SK-N-SH (cell line): ENCODE measurements around the gene APBB2. TPM values are rescaled to one million over a fixed set of nuclear protein-coding genes. Genes with fewer than 3 reads are reported as not detected.

ENCODE experiments used
- CTCF ChIA-PET: fragments of 300-600, 350-600 bp; formaldehyde crosslinking; extraction: SDS; loops from one replicate; lab custom pipeline; 2021; lab: Yijun Ruan, JAX
- POLR2A ChIA-PET: fragments of 350-600 bp; sonication (Branson Sonifier 250); formaldehyde crosslinking; extraction: SDS; loops from one replicate; lab custom pipeline; 2020; ENCODE audit warnings: antibody characterized with exemption, inconsistent platforms; lab: Yijun Ruan, JAX
- DNase-seq: peaks from one replicate; pipeline ENCODE4 v3.0.0; 2012
- H2AFZ ChIP-seq: fragments of 200-600 bp; sonication (generic); 2 replicates; pipeline ENCODE4 v1.8.1; 2016; ENCODE audit warnings: antibody characterized with exemption, mild to moderate bottlenecking, low read depth
- H3F3A ChIP-seq: fragments of 200-600 bp; sonication (generic); replicated peaks from 2 replicates; pipeline ENCODE3; 2016; ENCODE audit warnings: antibody characterized with exemption, mild to moderate bottlenecking; ENCODE audit not compliant: insufficient read depth
- H3K27ac ChIP-seq, 2 experiments: fragments of 200-500 bp in 1 of 2; fragments of 200-600 bp in 1 of 2; sonication (Bioruptor generic) in 1 of 2; sonication (generic), shearing (Covaris generic) in 1 of 2; 2 replicates each; pipeline versions ENCODE4 v1.5.1 to v1.6.1; 2014 to 2016; ENCODE audit warnings: low read depth in 2 of 2, inconsistent platforms in 1 of 2, low read length in 1 of 2, mild to moderate bottlenecking in 1 of 2, mixed read lengths in 1 of 2
- H3K27me3 ChIP-seq: fragments of 200-600 bp; sonication (generic), shearing (Covaris generic); 2 replicates; pipeline ENCODE4 v1.6.1; 2016; ENCODE audit warnings: mixed run types; ENCODE audit not compliant: insufficient read depth
- H3K36me3 ChIP-seq, 2 experiments: fragments of 200-500 bp in 1 of 2; fragments of 200-600 bp in 1 of 2; sonication (Bioruptor generic) in 1 of 2; sonication (generic) in 1 of 2; replicated peaks in 1 of 2; 2 replicates each; pipeline versions ENCODE3 to v1.5.1; 2014 to 2016; ENCODE audit warnings: low read length in 1 of 2, mild to moderate bottlenecking in 1 of 2; ENCODE audit not compliant: insufficient read depth in 2 of 2, control insufficient read depth in 1 of 2
- H3K4me1 ChIP-seq, 2 experiments: fragments of 200-500 bp in 1 of 2; fragments of 200-600 bp in 1 of 2; sonication (Bioruptor generic) in 1 of 2; sonication (generic), shearing (Covaris generic) in 1 of 2; 2 replicates each; pipeline versions ENCODE4 v1.5.1 to v1.6.1; 2014 to 2016; ENCODE audit warnings: low read depth in 1 of 2, low read length in 1 of 2, mixed run types in 1 of 2; ENCODE audit not compliant: insufficient read depth in 2 of 2, control insufficient read depth in 1 of 2
- H3K4me2 ChIP-seq: fragments of 200-600 bp; sonication (generic), shearing (Covaris generic); 2 replicates; pipeline ENCODE4 v1.6.1; 2017; ENCODE audit warnings: mixed run types
- H3K4me3 ChIP-seq, 2 experiments: fragments of 200-500 bp in 1 of 2; fragments of 200-600 bp in 1 of 2; sonication (Bioruptor generic) in 1 of 2; sonication (generic), shearing (Covaris generic) in 1 of 2; 2 replicates each; pipeline versions ENCODE4 v1.5.1 to v1.8.1; 2014 to 2016; ENCODE audit warnings: low read depth in 2 of 2, inconsistent platforms in 1 of 2, low read length in 1 of 2, mild to moderate bottlenecking in 1 of 2, mixed read lengths in 1 of 2, moderate library complexity in 1 of 2
- H3K79me2 ChIP-seq: fragments of 200-600 bp; sonication (generic); 2 replicates; pipeline ENCODE4 v1.8.1; 2017; ENCODE audit warnings: mild to moderate bottlenecking; ENCODE audit not compliant: insufficient read depth
- H3K9ac ChIP-seq: fragments of 200-600 bp; sonication (generic); 2 replicates; pipeline ENCODE4 v1.6.1; 2017; ENCODE audit warnings: mixed run types
- H3K9me2 ChIP-seq: fragments of 200-600 bp; sonication (generic); 2 replicates; pipeline ENCODE4 v1.6.1; 2017; ENCODE audit warnings: mixed run types
- H3K9me3 ChIP-seq: fragments of 200-600 bp; sonication (generic); 2 replicates; pipeline ENCODE4 v1.6.1; 2017; ENCODE audit warnings: mixed run types, mild to moderate bottlenecking, moderate library complexity
- H4K20me1 ChIP-seq: fragments of 200-600 bp; sonication (generic); 2 replicates; pipeline ENCODE4 v1.6.1; 2017; ENCODE audit warnings: mild to moderate bottlenecking, mixed run types; ENCODE audit not compliant: insufficient read depth
- CHD2 ChIP-seq: fragments of 150-350 bp; IDR thresholded peaks from 2 replicates; pipeline ENCODE4 v1.6.1; 2018; ENCODE audit warnings: low read length; ENCODE audit not compliant: partially characterized antibody
- FOXJ3 ChIP-seq: sonication (generic); formaldehyde crosslinking; IDR thresholded peaks from 2 replicates; pipeline ENCODE4 v1.5.1; 2020; ENCODE audit warnings: mild to moderate bottlenecking, missing genetic modification reagents
- JUND ChIP-seq: IDR thresholded peaks from 2 replicates; pipeline ENCODE4 v1.4.0; 2012
- MEF2A ChIP-seq: IDR thresholded peaks from 2 replicates; pipeline ENCODE4 v1.4.0; 2012; ENCODE audit warnings: low read depth, borderline replicate concordance
- NRF1 ChIP-seq: IDR thresholded peaks from 2 replicates; pipeline ENCODE4 v1.6.1; 2012; ENCODE audit warnings: low read depth, mild to moderate bottlenecking, low read length
- RFX5 ChIP-seq: IDR thresholded peaks from 2 replicates; pipeline ENCODE4 v1.6.1; 2012; ENCODE audit warnings: mild to moderate bottlenecking, improper control_type of control experiment, low read length
- SIN3A ChIP-seq: IDR thresholded peaks from 2 replicates; pipeline ENCODE4 v1.6.1; 2012; ENCODE audit warnings: low read depth, mild to moderate bottlenecking, low read length, moderate library complexity, borderline replicate concordance
- YY1 ChIP-seq: IDR thresholded peaks from 2 replicates; pipeline ENCODE4 v1.4.0; 2012; ENCODE audit warnings: low read depth, mild to moderate bottlenecking
- WGBS: methylation state at CpG from one replicate; pipeline ENCODE4 v1.1.6; 2017; ENCODE audit warnings: low lambda C conversion rate; 5-methylcytosine and 5-hydroxymethylcytosine counted together
- polyA plus RNA-seq, 3 experiments: library from polyadenylated mRNA; depleted of rRNA; stranded (reverse); fragments of >200 nt; gene quantifications; 2 replicates each; pipeline ENCODE4 v1.2.3, GENCODE V29; 2012
- TF ChIP-seq, protein P1 (sequence below): fragments of 150-350 bp; IDR thresholded peaks from 2 replicates; pipeline ENCODE4 v1.6.1; 2017; ENCODE audit warnings: antibody characterized with exemption, low read length, low read depth, borderline replicate concordance
- TF ChIP-seq, protein P2 (sequence below): IDR thresholded peaks from 2 replicates; pipeline ENCODE4 v1.4.0; 2012; ENCODE audit warnings: low read depth, borderline replicate concordance

Gene APBB2
- polyA plus RNA-seq, 1 of the 3 experiments (the other 2 are of a cell fraction) = 49.8 TPM

DNA sequence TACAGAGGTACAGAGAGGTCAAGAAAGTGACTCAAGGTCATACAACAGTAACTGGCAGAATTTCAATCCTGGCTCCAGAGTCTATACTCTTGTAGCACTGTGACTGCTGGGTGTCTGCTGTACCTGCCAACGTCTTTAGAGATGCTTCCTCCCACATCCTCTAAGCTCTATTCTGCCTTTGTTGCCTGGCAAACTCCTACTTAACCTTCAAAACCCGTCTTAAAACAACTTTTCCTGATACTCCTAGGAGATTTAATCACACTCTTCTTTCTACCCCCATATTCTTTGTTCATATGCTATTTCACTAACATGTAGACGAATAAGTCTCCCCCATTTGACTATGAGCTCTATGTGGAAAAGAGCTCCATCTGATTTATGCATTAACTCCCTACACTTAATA, 16.8 kb downstream of the APBB2 start:
- CTCF ChIA-PET = interaction anchor here (4.0 kb wide), 1 partner anchor 17 kb away, joined by 38 read pairs; the partner anchor contains the start of gene APBB2
- no peak overlapping the region for H3K27ac ChIP-seq

DNA sequence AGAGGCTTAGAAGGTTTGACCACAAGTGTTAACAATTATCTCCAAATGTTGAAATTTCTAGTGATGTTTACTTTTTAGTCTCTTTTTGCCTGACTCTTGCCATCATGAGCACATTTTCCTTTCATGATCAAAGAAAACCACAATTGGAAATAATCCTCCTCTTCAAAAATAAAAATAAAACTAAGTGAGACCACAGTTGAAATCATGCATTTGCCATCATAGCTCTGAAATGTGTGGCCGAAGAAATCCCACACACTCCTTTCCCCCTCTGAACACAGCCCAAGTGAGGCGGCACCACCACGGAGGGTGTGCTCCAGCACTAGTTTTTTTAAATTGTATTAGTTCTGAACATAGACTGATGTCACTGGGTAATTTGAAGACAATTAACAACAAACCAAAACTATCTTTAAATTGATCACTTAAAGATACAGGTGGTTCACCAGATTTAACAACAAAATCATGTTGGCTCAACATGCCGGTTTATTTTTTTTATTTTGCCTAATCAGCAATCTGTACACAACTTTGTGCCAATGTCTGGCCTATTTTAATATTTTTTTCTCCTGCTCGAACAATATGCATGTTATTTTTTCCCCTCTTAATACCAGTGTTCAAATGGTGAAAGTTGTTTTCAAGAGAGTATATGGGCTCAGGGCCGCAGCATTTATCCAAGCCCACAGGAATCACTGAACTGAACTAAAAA, 17.6 kb downstream of the APBB2 start:
- POLR2A ChIA-PET = no interaction called here
- H3K27me3 ChIP-seq = no peaks in the 10 kb centered on the region
- TF ChIP-seq JUND = no peak
- no peak for TF ChIP-seq RFX5
- TF ChIP-seq NRF1 = no peak
- no peak for TF ChIP-seq FOXJ3 (CRISPR knock-in tag)
- H3K4me3 ChIP-seq = no peak overlapping the region
- 0 out of 4 replicates have a peak overlapping the region, but pooled peaks of 1 of the 2 experiments have one; percentile 2 for H3K27ac ChIP-seq
- DNase-seq = no peak
- H3K79me2 ChIP-seq = peaks cover 100% of the 10 kb centered on the region
- H3K4me1 ChIP-seq = peaks cover 2 to 32% of the 10 kb centered on the region in 2 experiments
- CTCF ChIA-PET = interaction anchor here (0.6 kb wide), 1 partner anchor 26 kb away, joined by 3 read pairs; no protein-coding TSS in a partner anchor
- H3K4me2 ChIP-seq = no peak overlapping the region
- H4K20me1 ChIP-seq = no peaks in the 10 kb centered on the region; the same call in 1 of the 2 replicates
- 95% methylated on average over 6 of the region's 6 CpGs for WGBS
- no peak overlapping the region for H2AFZ ChIP-seq
- no peaks in the 10 kb centered on the region for H3K9me2 ChIP-seq
- no peak overlapping the region for H3K9ac ChIP-seq
- H3K9me3 ChIP-seq = no peaks in the 10 kb centered on the region
- peaks cover 9% of the 10 kb centered on the region for H3F3A ChIP-seq
- H3K36me3 ChIP-seq = peaks cover 0 to 4% of the 10 kb centered on the region in 2 experiments

More for the DNA sequence above, 16.8 kb downstream of the APBB2 start:
- no peak overlapping the region for H3K4me2 ChIP-seq
- TF ChIP-seq JUND (no peak), SIN3A (no peak), CHD2 (no peak), YY1 (no peak), MEF2A (no peak)
- TF ChIP-seq, protein P1, sequence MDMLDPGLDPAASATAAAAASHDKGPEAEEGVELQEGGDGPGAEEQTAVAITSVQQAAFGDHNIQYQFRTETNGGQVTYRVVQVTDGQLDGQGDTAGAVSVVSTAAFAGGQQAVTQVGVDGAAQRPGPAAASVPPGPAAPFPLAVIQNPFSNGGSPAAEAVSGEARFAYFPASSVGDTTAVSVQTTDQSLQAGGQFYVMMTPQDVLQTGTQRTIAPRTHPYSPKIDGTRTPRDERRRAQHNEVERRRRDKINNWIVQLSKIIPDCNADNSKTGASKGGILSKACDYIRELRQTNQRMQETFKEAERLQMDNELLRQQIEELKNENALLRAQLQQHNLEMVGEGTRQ = no peak
- TF ChIP-seq, protein P2, sequence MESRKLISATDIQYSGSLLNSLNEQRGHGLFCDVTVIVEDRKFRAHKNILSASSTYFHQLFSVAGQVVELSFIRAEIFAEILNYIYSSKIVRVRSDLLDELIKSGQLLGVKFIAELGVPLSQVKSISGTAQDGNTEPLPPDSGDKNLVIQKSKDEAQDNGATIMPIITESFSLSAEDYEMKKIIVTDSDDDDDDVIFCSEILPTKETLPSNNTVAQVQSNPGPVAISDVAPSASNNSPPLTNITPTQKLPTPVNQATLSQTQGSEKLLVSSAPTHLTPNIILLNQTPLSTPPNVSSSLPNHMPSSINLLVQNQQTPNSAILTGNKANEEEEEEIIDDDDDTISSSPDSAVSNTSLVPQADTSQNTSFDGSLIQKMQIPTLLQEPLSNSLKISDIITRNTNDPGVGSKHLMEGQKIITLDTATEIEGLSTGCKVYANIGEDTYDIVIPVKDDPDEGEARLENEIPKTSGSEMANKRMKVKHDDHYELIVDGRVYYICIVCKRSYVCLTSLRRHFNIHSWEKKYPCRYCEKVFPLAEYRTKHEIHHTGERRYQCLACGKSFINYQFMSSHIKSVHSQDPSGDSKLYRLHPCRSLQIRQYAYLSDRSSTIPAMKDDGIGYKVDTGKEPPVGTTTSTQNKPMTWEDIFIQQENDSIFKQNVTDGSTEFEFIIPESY = no peak
- H3K9ac ChIP-seq = no peak overlapping the region
- H3K27me3 ChIP-seq = no peaks in the 10 kb centered on the region
- no peaks in the 10 kb centered on the region for H3K9me3 ChIP-seq
- peaks cover 16% of the 10 kb centered on the region for H3F3A ChIP-seq
- H3K79me2 ChIP-seq = peaks cover 100% of the 10 kb centered on the region
- whole genome bisulfite sequencing = 96% methylated on average over 3 of the region's 3 CpGs
- DNase-seq = no peak
- peaks cover 0 to under 1% of the 10 kb centered on the region in 2 experiments for H3K36me3 ChIP-seq
- no peaks in the 10 kb centered on the region for H3K9me2 ChIP-seq
- POLR2A ChIA-PET = no interaction called here
- peaks cover 2 to 39% of the 10 kb centered on the region in 2 experiments for H3K4me1 ChIP-seq
- H2AFZ ChIP-seq = no peak overlapping the region
- no peaks in the 10 kb centered on the region; the same call in 1 of the 2 replicates for H4K20me1 ChIP-seq
- H3K4me3 ChIP-seq = no peak overlapping the region
